Activated CD4-positive, alpha-beta T cell treated with anti-CD3 and anti-CD28 coated beads for 1 hour (primary cell): ENCODE data around the gene OSTF1.

Source experiments
- DNase-seq: peaks from one replicate; pipeline ENCODE4 v3.0.0-alpha.2; 2020

OSTF1 gene

GRCh38 chr9:75087824-75088645 is at the start of gene OSTF1, which contains the start of gene NMRK1:
Gene OSTF1, plus strand, starts transcription at chr9:75088514. Its CDS starts 179 bp downstream, at chr9:75088693.
Gene NMRK1, minus strand, starts transcription at chr9:75088155. Its CDS starts 5,040 bp downstream, at chr9:75083115.
- DNase-seq = peak; percentile 87

GRCh38 chr9:75039009-75039408 is 49.3 kb upstream of the OSTF1 start:
- no peak for DNase-seq

GRCh38 chr9:75039801-75040200 is 48.5 kb upstream of the OSTF1 start:
- no peak for DNase-seq

- no peak for DNase-seq
Observed at GRCh38 chr9:75041041-75041440, 47.3 kb upstream of the OSTF1 start.

GRCh38 chr9:75046725-75047345 is 41.5 kb upstream of the OSTF1 start:
- no peak for DNase-seq

GRCh38 chr9:75047506-75047905 is 40.8 kb upstream of the OSTF1 start:
- DNase-seq = no peak

- no peak for DNase-seq
Observed at GRCh38 chr9:75051285-75051684, 37.0 kb upstream of the OSTF1 start.

- no peak for DNase-seq
Observed at GRCh38 chr9:75053869-75054268, 34.4 kb upstream of the OSTF1 start.

- DNase-seq = no peak
Observed at GRCh38 chr9:75054368-75055001, 33.8 kb upstream of the OSTF1 start.

GRCh38 chr9:75061169-75061568 is 27.1 kb upstream of the OSTF1 start:
- no peak for DNase-seq

GRCh38 chr9:75063556-75064305 is 24.6 kb upstream of the OSTF1 start:
- DNase-seq = no peak

GRCh38 chr9:75064307-75065025 is 23.8 kb upstream of the OSTF1 start:
- no peak for DNase-seq

GRCh38 chr9:75065510-75065909 is 22.8 kb upstream of the OSTF1 start:
- no peak for DNase-seq

GRCh38 chr9:75067894-75068293 is 20.4 kb upstream of the OSTF1 start:
- DNase-seq = no peak

GRCh38 chr9:75069171-75069570 is 19.1 kb upstream of the OSTF1 start:
- DNase-seq = no peak

GRCh38 chr9:75071530-75072122 is 16.7 kb upstream of the OSTF1 start:
- DNase-seq = peak; percentile 66

- DNase-seq = no peak
Observed at GRCh38 chr9:75072895-75073294, 15.4 kb upstream of the OSTF1 start.

GRCh38 chr9:75081632-75082031 is 6.7 kb upstream of the OSTF1 start:
- no peak for DNase-seq

GRCh38 chr9:75083188-75083970 is 4.9 kb upstream of the OSTF1 start:
- DNase-seq = no peak

- DNase-seq = no peak
Observed at GRCh38 chr9:75084081-75084672, 4.1 kb upstream of the OSTF1 start.

- no peak for DNase-seq
Observed at GRCh38 chr9:75085640-75086039, 2.7 kb upstream of the OSTF1 start.
